Right lobe of liver (tissue), 6 donors: ENCODE results near the gene MYLK4. TPM values are rescaled to one million over a fixed set of nuclear protein-coding genes. Genes with fewer than 3 reads are reported as not detected.
A peak's percentile ranks its signal among the peaks of the same experiment; 100 is the strongest.
"Not testable (repeated sequence)": the region's sequence is repeated elsewhere in the genome, so short reads cannot be mapped to it uniquely, and the experiment has no call there.

ENCODE experiments used
- ATAC-seq, 4 donors: fragments of 200-7000 bp; cut with Tn5 transposase; one replicate each; pipeline ENCODE4 v1.9.1; 2020; ENCODE audit warnings: mild to moderate bottlenecking in 4 of 4, moderate library complexity in 4 of 4
- DNase-seq, 3 donors: peaks; one replicate each; pipeline ENCODE4 v3.0.0-alpha.2; 2020
- H3K27ac ChIP-seq, 3 donors: fragments of 200-600 bp; one replicate each; pipeline ENCODE4 v1.8.0; 2022
- H3K27me3 ChIP-seq, 2 donors: fragments of 200-600 bp; one replicate each; pipeline ENCODE4 v1.8.0; 2022
- H3K36me3 ChIP-seq, 4 donors: fragments of 200-600 bp; sonication (generic) in 1 of 4; one replicate each; pipeline versions ENCODE4 v1.5.1 to v1.8.0; 2017 to 2022; ENCODE audit warnings: control low read depth in 1 of 4
- H3K4me1 ChIP-seq, 4 donors: fragments of 200-600 bp; sonication (generic) in 1 of 4; one replicate each; pipeline versions ENCODE4 v1.5.1 to v1.8.0; 2017 to 2022; ENCODE audit warnings: control low read depth in 1 of 4
- H3K4me3 ChIP-seq, 3 donors: fragments of 200-600 bp; one replicate each; pipeline ENCODE4 v1.8.0; 2022
- H3K9me3 ChIP-seq, 4 donors: fragments of 200-600 bp; sonication (generic) in 1 of 4; one replicate each; pipeline versions ENCODE4 v1.5.1 to v1.8.0; 2017 to 2022; ENCODE audit warnings: control low read depth in 1 of 4
- CTCF ChIP-seq, 4 donors: fragments of 200-600 bp in 3 of 4; fragments of 450-650 bp in 1 of 4; IDR thresholded peaks; one replicate each; pipeline versions ENCODE4 v1.5.1 to v1.8.0; 2016 to 2022; ENCODE audit warnings: antibody characterized with exemption in 4 of 4, mild to moderate bottlenecking in 2 of 4
- POLR2A ChIP-seq: fragments of 450-650 bp; IDR thresholded peaks from one replicate; pipeline ENCODE4 v1.6.1; 2017; ENCODE audit warnings: antibody characterized with exemption, mild to moderate bottlenecking
- WGBS: methylation state at CpG from one replicate; pipeline ENCODE4 v1.1.6; 2018; ENCODE audit warnings: low coverage, low lambda C conversion rate; ENCODE audit not compliant: insufficient coverage; ENCODE audit errors: missing lambda C conversion rate; 5-methylcytosine and 5-hydroxymethylcytosine counted together
- intact Hi-C, 2 donors: fragments of 100-400 bp; cut with DNase I; formaldehyde crosslinking; loops; one replicate each; pipeline versions ENCODE4 v1.11.2 to v1.14.1; 2022
- total RNA-seq, 6 experiments: library from RNA; depleted of rRNA in 2 of 6; stranded (reverse); fragments of >200 nt in 2 of 6; fragmentation: NEBNext Ultra II Directional in 3 of 6; extraction: Animal tissue kit (Norgen Biotek cat#: 25700) in 3 of 6; gene quantifications; one replicate each; pipeline versions ENCODE4 v1.1.0 to v1.2.4, GENCODE V29; 2016 to 2023
- donor health status: DM: no; HTN: yes; CAD: no.
- donor health status: DM: no; HTN: no; CAD: no.
- donor health status: DM: no; HTN: no; CAD: no.
- donor health status: DM: no; HTN: yes; CAD: no.
- donor health status: DM: no; HTN: yes; CAD: no.

The MYLK4 gene
- total RNA-seq, 6 experiments from 2014 or later: 0.22 to 0.46 (median 0.27) TPM; not detected in 1

- intact Hi-C loops: no loop called here
- DNase-seq: peak; percentile 56 to 69 (median 63)
- 0% methylated on average over 23 of the region's 45 CpGs for WGBS
- peak overlapping the region; percentile 47 to 59 (median 59) for H3K4me3 ChIP-seq
- no peak for TF ChIP-seq CTCF (IDR thresholded peaks at IDR 0.05)
- TF ChIP-seq POLR2A: no peak
- no peaks in the 10 kb centered on the region for H3K36me3 ChIP-seq
- peak overlapping the region; percentile 41 to 70 (median 56) for H3K27ac ChIP-seq
- H3K27me3 ChIP-seq: no peaks in the 10 kb centered on the region
- no peaks in the 10 kb centered on the region for H3K9me3 ChIP-seq
- peak; percentile 75 to 87 (median 80) for ATAC-seq
- peaks cover 0 to 19% (median 3%) of the 10 kb centered on the region in 4 donors for H3K4me1 ChIP-seq
Observed at GRCh38 chr6:2764610-2765165, 14.0 kb upstream of the MYLK4 start.

- no peaks in the 10 kb centered on the region for H3K9me3 ChIP-seq
- intact Hi-C loops: no loop called here
- H3K36me3 ChIP-seq: no peaks in the 10 kb centered on the region
- H3K27ac ChIP-seq: peak overlapping the region; percentile 41 to 70 (median 56)
- TF ChIP-seq CTCF (IDR thresholded peaks at IDR 0.05) (no peak), POLR2A (no peak)
- ATAC-seq (no peak), DNase-seq (no peak)
- peak overlapping the region; percentile 47 to 59 (median 59) for H3K4me3 ChIP-seq
- peaks cover 0 to 19% (median 3%) of the 10 kb centered on the region in 4 donors for H3K4me1 ChIP-seq
- 77% methylated on average over 27 of the region's 27 CpGs for WGBS
- no peaks in the 10 kb centered on the region for H3K27me3 ChIP-seq
Observed at GRCh38 chr6:2763876-2764540, 13.3 kb upstream of the MYLK4 start.

- Histone ChIP-seq H3K36me3 (no peaks in the 10 kb centered on the region), H3K4me1 (peaks cover 0 to 19% (median 3%) of the 10 kb centered on the region in 4 donors), H3K27ac (peak overlapping the region in 2 of 3 donors; percentile 41 to 70), H3K4me3 (peak overlapping the region in 2 of 3 donors; percentile 59), H3K27me3 (no peaks in the 10 kb centered on the region), H3K9me3 (no peaks in the 10 kb centered on the region)
- WGBS: 91% methylated on average over 10 of the region's 36 CpGs
- ATAC-seq (peak in 1 of 4 donors; percentile 16), DNase-seq (peak; percentile 52 to 80 (median 70))
- no peak for TF ChIP-seq POLR2A
- no peak for TF ChIP-seq CTCF (IDR thresholded peaks at IDR 0.05)
- intact Hi-C loops: no loop called here
Observed at GRCh38 chr6:2763345-2763841, 12.7 kb upstream of the MYLK4 start.

GRCh38 chr6:2762868-2763267, 12.1 kb upstream of the MYLK4 start:
- intact Hi-C loops, H3K27me3 ChIP-seq, H3K36me3 ChIP-seq, DNase-seq, H3K4me3 ChIP-seq, H3K9me3 ChIP-seq, H3K27ac ChIP-seq, ATAC-seq: not testable (repeated sequence)
- WGBS: 88% methylated on average over 3 of the region's 4 CpGs
- H3K4me1 ChIP-seq: peaks cover 0 to 15% (median 3%) of the 10 kb centered on the region in 4 donors
